GM12864 (cell line): ENCODE data around the gene FNDC3A.

Experiments used
- DNase-seq: peaks from one replicate; pipeline ENCODE4 v3.0.0-alpha.2; 2011; ENCODE audit warnings: low read depth
- H3K4me3 ChIP-seq: 2 replicates; pipeline ENCODE4 v1.5.1; 2011; ENCODE audit warnings: mild to moderate bottlenecking, low read depth, low read length, control low read depth
- TF ChIP-seq, protein P1 (sequence below): IDR thresholded peaks from 2 replicates; pipeline ENCODE4 v1.5.1; 2011; ENCODE audit warnings: low read depth, mild to moderate bottlenecking, moderate library complexity, low read length, control low read depth, inconsistent platforms; ENCODE audit errors: missing control alignments

The FNDC3A gene

DNA sequence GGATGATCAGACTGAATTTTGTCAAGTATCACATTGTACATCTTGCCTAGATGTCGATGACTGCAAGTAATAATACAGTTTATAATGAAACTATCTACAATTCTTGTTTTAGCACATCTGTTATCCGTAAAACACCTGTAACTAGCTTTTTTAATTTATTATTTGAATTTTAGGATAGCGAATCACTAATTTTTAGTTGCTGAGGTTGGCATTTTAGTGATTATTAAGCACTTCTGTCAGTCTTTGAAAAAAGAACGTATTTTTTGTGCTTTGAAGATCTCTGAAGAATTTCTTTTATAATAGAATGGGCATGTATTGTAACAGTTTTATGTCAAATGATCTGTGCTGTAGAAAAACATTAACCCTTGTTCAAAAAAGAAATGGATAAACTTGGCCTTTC is 232.9 kb downstream of the FNDC3A start:
- no peak overlapping the region for H3K4me3 ChIP-seq
- TF ChIP-seq, protein P1, sequence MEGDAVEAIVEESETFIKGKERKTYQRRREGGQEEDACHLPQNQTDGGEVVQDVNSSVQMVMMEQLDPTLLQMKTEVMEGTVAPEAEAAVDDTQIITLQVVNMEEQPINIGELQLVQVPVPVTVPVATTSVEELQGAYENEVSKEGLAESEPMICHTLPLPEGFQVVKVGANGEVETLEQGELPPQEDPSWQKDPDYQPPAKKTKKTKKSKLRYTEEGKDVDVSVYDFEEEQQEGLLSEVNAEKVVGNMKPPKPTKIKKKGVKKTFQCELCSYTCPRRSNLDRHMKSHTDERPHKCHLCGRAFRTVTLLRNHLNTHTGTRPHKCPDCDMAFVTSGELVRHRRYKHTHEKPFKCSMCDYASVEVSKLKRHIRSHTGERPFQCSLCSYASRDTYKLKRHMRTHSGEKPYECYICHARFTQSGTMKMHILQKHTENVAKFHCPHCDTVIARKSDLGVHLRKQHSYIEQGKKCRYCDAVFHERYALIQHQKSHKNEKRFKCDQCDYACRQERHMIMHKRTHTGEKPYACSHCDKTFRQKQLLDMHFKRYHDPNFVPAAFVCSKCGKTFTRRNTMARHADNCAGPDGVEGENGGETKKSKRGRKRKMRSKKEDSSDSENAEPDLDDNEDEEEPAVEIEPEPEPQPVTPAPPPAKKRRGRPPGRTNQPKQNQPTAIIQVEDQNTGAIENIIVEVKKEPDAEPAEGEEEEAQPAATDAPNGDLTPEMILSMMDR, result no peak
- DNase-seq, result no peak

DNA sequence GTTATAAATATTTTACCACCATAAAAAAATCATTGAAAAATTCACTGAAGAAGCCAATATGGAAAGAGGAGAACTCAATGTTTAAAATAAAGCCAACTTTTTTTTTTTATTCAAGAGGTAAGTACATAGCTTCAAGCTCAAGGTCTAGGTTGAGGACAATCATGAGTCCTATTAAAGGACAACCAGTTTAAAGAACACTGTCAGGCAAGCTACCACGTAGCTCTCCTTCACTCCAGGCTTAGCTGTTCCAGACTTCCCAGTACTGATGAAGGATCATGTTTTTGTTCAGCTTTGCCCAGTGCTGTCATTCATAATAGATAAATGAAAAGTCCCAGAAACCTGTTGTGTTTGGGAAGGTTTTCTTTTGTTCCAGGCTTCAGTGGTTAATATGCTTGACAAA is 234.4 kb downstream of the FNDC3A start:
- no peak overlapping the region for H3K4me3 ChIP-seq
- TF ChIP-seq, protein P1, result no peak
- DNase-seq, result no peak

DNA sequence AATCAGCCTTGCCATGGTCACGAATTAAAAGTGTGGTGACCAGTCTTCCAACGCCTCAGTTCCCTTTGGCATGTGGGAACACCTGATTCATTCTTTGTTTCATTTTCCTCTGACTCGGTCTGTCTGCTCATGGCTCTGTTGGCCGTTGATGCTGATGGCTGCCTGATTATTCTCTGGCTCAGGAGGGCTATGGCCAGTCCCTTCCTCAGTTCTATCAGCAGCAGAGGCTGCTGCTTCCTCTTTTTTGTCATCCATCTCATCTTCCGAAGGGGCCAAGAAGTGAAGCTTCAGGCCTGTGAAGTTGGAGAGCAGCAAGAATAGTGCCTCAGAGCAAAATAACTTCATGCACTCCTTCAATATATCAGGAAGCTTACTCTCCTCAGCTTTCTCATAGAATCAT is 235.0 kb downstream of the FNDC3A start:
- TF ChIP-seq, protein P1, result no peak
- DNase-seq, result no peak
- H3K4me3 ChIP-seq, result no peak overlapping the region

DNA sequence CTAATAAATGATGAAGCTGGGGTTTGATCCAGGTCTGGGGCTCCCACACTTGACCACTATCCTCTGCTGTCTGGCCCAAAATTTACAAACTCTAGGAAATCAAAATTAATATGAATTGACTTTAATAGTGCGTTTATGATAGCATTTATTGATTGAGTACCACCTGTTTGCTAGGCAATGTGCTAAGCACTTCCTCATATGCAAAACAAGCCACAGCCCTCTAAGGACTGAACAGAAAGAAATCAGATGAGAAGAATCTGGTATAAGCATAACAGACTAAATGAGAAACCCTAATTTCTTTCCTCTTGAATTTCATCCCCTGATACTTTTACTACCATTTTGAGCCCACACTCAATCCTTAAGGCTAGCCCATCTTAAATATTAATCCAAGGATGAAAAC is 237.8 kb downstream of the FNDC3A start:
- no peak for DNase-seq
- H3K4me3 ChIP-seq, result no peak overlapping the region
- TF ChIP-seq, protein P1, result no peak

DNA sequence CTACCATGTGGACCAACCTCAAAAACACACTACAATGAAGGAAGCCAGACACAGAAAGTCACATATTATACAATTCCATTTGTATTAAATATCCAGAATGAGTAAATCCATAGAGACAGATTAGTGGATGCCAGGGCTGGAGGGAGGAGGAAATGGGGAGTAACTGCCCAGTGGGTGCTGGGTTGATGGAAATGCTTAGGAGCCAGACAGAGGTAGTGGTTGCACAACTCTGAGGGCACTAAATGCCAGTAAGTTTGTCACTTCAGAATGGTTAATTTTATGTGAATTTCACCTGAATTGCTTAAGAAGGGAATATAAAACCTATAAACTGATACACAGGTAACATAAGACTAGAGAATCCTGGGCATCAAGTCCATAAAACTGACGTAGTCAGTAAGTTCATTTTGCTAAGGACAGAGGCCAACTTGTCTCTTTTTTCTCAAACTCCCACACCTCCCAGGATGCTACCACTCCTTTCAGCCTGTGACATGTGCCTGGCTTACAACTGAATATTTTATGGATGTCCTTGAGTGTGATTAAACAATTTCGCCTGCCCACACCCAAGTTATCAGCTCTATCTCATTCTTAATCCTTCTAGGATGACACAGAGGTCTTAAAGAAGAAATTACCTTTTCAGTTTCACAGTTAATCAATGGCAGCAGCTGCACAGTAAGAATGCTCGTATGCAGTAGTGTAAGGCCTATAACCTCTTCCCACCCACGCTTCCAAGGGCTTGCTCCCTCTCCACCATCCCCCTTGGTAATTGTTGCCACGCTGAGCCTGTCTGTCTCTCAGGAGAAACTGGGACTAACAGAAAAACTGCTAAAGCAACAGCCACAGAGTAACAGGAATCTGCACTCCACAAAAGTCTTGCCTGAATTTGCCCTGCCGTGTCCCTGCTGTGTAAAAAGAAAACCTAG is 238.5 kb downstream of the FNDC3A start:
- TF ChIP-seq, protein P1, result no peak
- no peak overlapping the region for H3K4me3 ChIP-seq
- DNase-seq, result no peak

DNA sequence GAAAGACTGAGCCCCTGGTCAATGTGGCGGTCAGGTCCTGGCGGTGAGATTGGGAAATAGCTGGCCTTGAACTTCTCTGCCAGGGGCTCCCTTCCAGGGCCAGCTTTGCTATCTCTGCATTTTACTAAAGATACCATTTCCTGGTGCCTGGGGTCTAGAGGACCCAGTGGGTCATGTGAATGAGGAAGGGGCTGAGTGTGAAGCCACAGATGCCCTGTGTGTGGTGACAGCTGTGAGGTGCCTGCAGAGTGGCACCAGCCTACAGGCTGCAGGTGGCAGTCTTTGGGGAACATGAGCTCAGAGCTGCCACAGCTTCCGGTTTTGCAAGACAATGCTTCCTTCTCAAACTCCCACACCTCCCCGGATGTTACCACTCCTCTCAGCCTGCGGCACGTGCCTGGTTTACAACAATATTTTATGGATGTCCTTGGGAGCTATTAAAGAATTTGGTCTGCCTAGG is 239.2 kb downstream of the FNDC3A start:
- TF ChIP-seq, protein P1, result peak; percentile 34
- peak; percentile 31 for DNase-seq
- H3K4me3 ChIP-seq, result no peak overlapping the region

DNA sequence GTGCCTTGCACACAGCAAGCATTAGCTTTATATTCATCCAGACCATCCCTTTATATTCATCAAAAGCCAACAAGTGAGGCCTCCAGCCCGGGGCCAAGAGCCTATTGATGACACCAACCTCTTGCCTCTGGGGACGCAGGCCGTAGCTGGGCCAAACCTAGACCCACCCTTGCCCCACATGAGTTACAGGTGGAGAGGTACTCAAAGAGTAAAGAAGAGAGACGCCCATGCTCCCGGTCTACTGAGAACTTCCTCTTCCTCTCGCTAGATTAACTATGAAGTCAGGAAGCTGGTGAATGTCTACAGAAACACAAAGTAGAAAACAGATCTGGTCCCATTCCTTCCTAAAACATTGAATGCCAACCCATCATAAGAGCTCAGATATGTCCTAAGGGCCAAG is 240.6 kb downstream of the FNDC3A start:
- no peak for DNase-seq
- TF ChIP-seq, protein P1, result no peak
- no peak overlapping the region for H3K4me3 ChIP-seq
